PC-9 (cell line): ENCODE results near the gene DAAM2. TPM values are rescaled to one million over a fixed set of nuclear protein-coding genes. Genes with fewer than 3 reads are reported as not detected.

Source experiments
- BruUV-seq: library from RNA; stranded (reverse); fragments of 400-500 nt; replicated peaks from 2 replicates; lab custom pipeline; 2021; lab: Mats Ljungman, UMichigan
- CTCF ChIA-PET: fragments of 300-600 bp; sonication (Branson Sonifier 250); formaldehyde crosslinking; loops from one replicate; lab custom pipeline; 2022; ENCODE audit warnings: antibody characterized with exemption; lab: Charles Lee
- POLR2A ChIA-PET: fragments of 300-600 bp; sonication (Branson Sonifier 250); formaldehyde crosslinking; loops from one replicate; lab custom pipeline; 2022; ENCODE audit warnings: antibody characterized with exemption; ENCODE audit not compliant: unreplicated experiment; lab: Charles Lee
- DNase-seq, 2 experiments: peaks; one replicate each; pipeline versions ENCODE4 v3.0.0 to v3.0.0-alpha.2; 2015 to 2022; ENCODE audit warnings: mixed read lengths in 1 of 2
- H2AFZ ChIP-seq: fragments of 200-600 bp; sonication (generic); 2 replicates; pipeline ENCODE4 v1.8.1; 2017; ENCODE audit warnings: antibody characterized with exemption
- H3F3A ChIP-seq: fragments of 200-600 bp; sonication (generic); 2 replicates; pipeline ENCODE4 v1.8.1; 2017; ENCODE audit warnings: antibody characterized with exemption, mild to moderate bottlenecking, low read depth; ENCODE audit not compliant: insufficient read depth
- H3K27ac ChIP-seq: fragments of 200-600 bp; sonication (generic); 2 replicates; pipeline ENCODE4 v1.6.1; 2016; ENCODE audit warnings: mixed run types
- H3K27me3 ChIP-seq: fragments of 200-600 bp; sonication (generic); 2 replicates; pipeline ENCODE4 v1.6.1; 2016; ENCODE audit warnings: low read depth, mixed run types; ENCODE audit not compliant: insufficient read depth
- H3K36me3 ChIP-seq: fragments of 200-600 bp; sonication (generic); 2 replicates; pipeline ENCODE4 v1.6.1; 2016; ENCODE audit warnings: low read depth, mixed run types
- H3K4me1 ChIP-seq: fragments of 200-600 bp; sonication (generic); replicated peaks from 2 replicates; pipeline ENCODE4 v1.6.1; 2016; ENCODE audit warnings: mixed run types; ENCODE audit not compliant: insufficient read depth
- H3K4me2 ChIP-seq: fragments of 200-600 bp; sonication (generic); 2 replicates; pipeline ENCODE4 v1.6.1; 2017; ENCODE audit warnings: mixed run types
- H3K4me3 ChIP-seq: fragments of 200-600 bp; sonication (generic); 2 replicates; pipeline ENCODE4 v1.6.1; 2016; ENCODE audit warnings: mixed run types
- H3K79me2 ChIP-seq: fragments of 200-600 bp; sonication (generic); 2 replicates; pipeline ENCODE4 v1.6.1; 2017; ENCODE audit warnings: low read depth, mixed run types
- H3K9me2 ChIP-seq: fragments of 200-600 bp; sonication (generic); 2 replicates; pipeline ENCODE4 v1.8.1; 2017; ENCODE audit warnings: mild to moderate bottlenecking; ENCODE audit not compliant: insufficient read depth
- H3K9me3 ChIP-seq: fragments of 200-600 bp; sonication (generic); 2 replicates; pipeline ENCODE4 v1.8.1; 2016; ENCODE audit warnings: low read depth; ENCODE audit not compliant: insufficient read depth
- H4K20me1 ChIP-seq: fragments of 200-600 bp; sonication (generic); 2 replicates; pipeline ENCODE4 v1.8.1; 2017; ENCODE audit not compliant: insufficient read depth
- CTCF ChIP-seq: fragments of 200-600 bp; sonication (generic); conservative IDR thresholded peaks from 2 replicates; pipeline ENCODE4 v1.6.1; 2017; ENCODE audit warnings: mixed run types, antibody characterized with exemption, mild to moderate bottlenecking, moderate library complexity
- EZH2 ChIP-seq: fragments of 200-600 bp; sonication (generic); IDR thresholded peaks from 2 replicates; pipeline ENCODE4 v1.8.0; 2017; ENCODE audit warnings: antibody characterized with exemption, low read depth
- intact Hi-C: fragments of 100-400 bp; cut with micrococcal nuclease; formaldehyde crosslinking; loops from one replicate; pipeline ENCODE4 v1.10.0; 2022; ENCODE audit not compliant: unreplicated experiment
- total RNA-seq: library from RNA; stranded (reverse); gene quantifications from 2 replicates; pipeline ENCODE4 v1.2.3, GENCODE V29; 2021

The DAAM2 gene
- total RNA-seq, 1 experiment from 2014 or later = not detected

GRCh38 chr6:39929733-39930461 lies 137.7 kb downstream of the DAAM2 start:
- H3K4me2 ChIP-seq = no peak overlapping the region
- no TSS peak for BruUV-seq

GRCh38 chr6:39930540-39930939 lies 138.4 kb downstream of the DAAM2 start:
- Histone ChIP-seq H3K9me3 (no peaks in the 10 kb centered on the region), H4K20me1 (no peaks in the 10 kb centered on the region), H3F3A (no peaks in the 10 kb centered on the region), H3K4me1 (no peaks in the 10 kb centered on the region), H3K4me3 (no peak overlapping the region), H3K79me2 (no peaks in the 10 kb centered on the region), H3K9me2 (no peaks in the 10 kb centered on the region), H3K4me2 (no peak overlapping the region), H3K27me3 (peaks cover 63% of the 10 kb centered on the region), H2AFZ (no peak overlapping the region), H3K36me3 (no peaks in the 10 kb centered on the region), H3K27ac (no peak overlapping the region)
- DNase-seq = no peak
- POLR2A ChIA-PET = no interaction called here
- TF ChIP-seq CTCF (no peak), EZH2 (no peak)
- intact Hi-C loops = no loop called here
- CTCF ChIA-PET = no interaction called here
- BruUV-seq = no TSS peak

More at GRCh38 chr6:39929733-39930461, 137.7 kb downstream of the DAAM2 start:
- H3K9me2 ChIP-seq = no peaks in the 10 kb centered on the region
- no peaks in the 10 kb centered on the region for H3K4me1 ChIP-seq
- H3K4me3 ChIP-seq = no peak overlapping the region
- no peak overlapping the region for H2AFZ ChIP-seq
- ChIA-PET CTCF (no interaction called here), POLR2A (no interaction called here)
- no peaks in the 10 kb centered on the region for H3K36me3 ChIP-seq
- TF ChIP-seq EZH2 (no peak), CTCF (no peak)
- H3K9me3 ChIP-seq = no peaks in the 10 kb centered on the region
- intact Hi-C loops = no loop called here
- H4K20me1 ChIP-seq = no peaks in the 10 kb centered on the region
- peaks cover 69% of the 10 kb centered on the region for H3K27me3 ChIP-seq
- no peaks in the 10 kb centered on the region for H3F3A ChIP-seq
- H3K27ac ChIP-seq = no peak overlapping the region
- H3K79me2 ChIP-seq = no peaks in the 10 kb centered on the region
- DNase-seq = no peak

- BruUV-seq = no TSS peak
- TF ChIP-seq EZH2 (no peak), CTCF (no peak)
These were observed 139.4 kb downstream of the DAAM2 start for GRCh38 chr6:39931607-39932006.

More at GRCh38 chr6:39931607-39932006, 139.4 kb downstream of the DAAM2 start:
- Histone ChIP-seq H3K9me2 (no peaks in the 10 kb centered on the region), H3F3A (no peaks in the 10 kb centered on the region), H3K27ac (no peak overlapping the region), H2AFZ (no peak overlapping the region), H3K27me3 (peaks cover 55% of the 10 kb centered on the region), H3K4me1 (no peaks in the 10 kb centered on the region), H3K36me3 (no peaks in the 10 kb centered on the region), H3K9me3 (no peaks in the 10 kb centered on the region), H3K79me2 (no peaks in the 10 kb centered on the region), H3K4me3 (no peak overlapping the region), H4K20me1 (no peaks in the 10 kb centered on the region), H3K4me2 (no peak overlapping the region)
- CTCF ChIA-PET = no interaction called here
- POLR2A ChIA-PET = no interaction called here
- intact Hi-C loops = no loop called here
- no peak for DNase-seq
